Neutrophil (primary cell): ENCODE measurements around the gene ELMO3.

Source experiments
- H3K27ac ChIP-seq: fragments of 200-600 bp; sonication (generic); 2 replicates; pipeline ENCODE4 v1.5.1; 2016; ENCODE audit warnings: mild to moderate bottlenecking, moderate library complexity
- H3K27me3 ChIP-seq: fragments of 200-600 bp; sonication (generic); 2 replicates; pipeline ENCODE4 v1.6.0; 2016; ENCODE audit warnings: mild to moderate bottlenecking
- H3K36me3 ChIP-seq: fragments of 200-600 bp; sonication (generic); 2 replicates; pipeline ENCODE4 v1.5.1; 2017
- H3K4me1 ChIP-seq, 2 experiments: fragments of 200-600 bp in 1 of 2; sonication (generic) in 1 of 2; 1 replicate in 1 of 2; 2 replicates in 1 of 2; pipeline versions ENCODE4 v1.5.1 to v1.6.1; 2013 to 2016; ENCODE audit warnings: low read depth in 1 of 2, low read length in 1 of 2, mild to moderate bottlenecking in 1 of 2, moderate library complexity in 1 of 2; ENCODE audit not compliant: control insufficient read depth in 1 of 2, insufficient read depth in 1 of 2
- H3K4me3 ChIP-seq, 2 experiments: fragments of 200-600 bp in 1 of 2; sonication (generic) in 1 of 2; 1 replicate in 1 of 2; 2 replicates in 1 of 2; pipeline ENCODE4 v1.5.1; 2013 to 2016; ENCODE audit warnings: low read depth in 1 of 2, low read length in 1 of 2, mild to moderate bottlenecking in 1 of 2, moderate library complexity in 1 of 2
- H3K9me3 ChIP-seq: fragments of 200-600 bp; sonication (generic); 2 replicates; pipeline ENCODE4 v1.5.1; 2016
- CTCF ChIP-seq: fragments of 200-600 bp; sonication (generic); IDR thresholded peaks from 2 replicates; pipeline ENCODE4 v1.5.1; 2016; ENCODE audit warnings: antibody characterized with exemption

Gene ELMO3

GRCh38 chr16:67186550-67186950 lies 12.4 kb upstream of the ELMO3 start:
- TF ChIP-seq CTCF: no peak

DNA sequence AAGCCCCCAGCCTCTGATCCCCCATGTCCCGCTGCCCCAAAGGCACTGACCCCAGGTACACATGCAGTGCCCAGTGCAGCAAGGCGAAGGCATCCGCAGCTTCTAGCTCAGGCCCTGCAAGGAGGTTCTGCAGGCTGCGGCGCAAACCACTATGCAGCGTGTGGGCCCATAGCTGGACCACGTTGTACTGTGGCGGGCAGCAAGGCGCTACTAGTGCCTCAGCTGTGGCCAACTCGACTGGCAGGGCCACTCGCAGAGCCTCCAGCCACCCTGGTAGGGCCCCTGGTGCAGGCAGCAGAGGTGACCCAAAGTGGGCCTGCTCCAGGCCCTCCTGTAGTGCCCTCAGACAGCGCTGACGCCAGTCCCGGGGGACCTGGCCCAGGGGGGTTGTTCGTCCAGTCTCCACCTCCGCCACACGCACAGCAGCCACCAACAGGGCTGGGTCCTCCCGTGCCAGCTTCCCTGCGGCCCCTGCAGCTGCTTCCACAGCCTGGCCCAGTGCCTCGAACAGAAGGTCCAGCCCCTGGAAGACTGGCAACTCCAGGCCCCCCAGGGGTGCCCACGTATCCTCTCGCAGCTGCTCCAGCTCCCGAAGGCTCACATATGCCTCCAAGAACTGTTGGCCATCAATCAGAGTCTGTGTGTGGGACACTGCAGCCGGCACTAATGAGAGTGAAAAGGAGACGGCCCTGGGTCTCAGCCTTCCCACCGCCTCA lies 11.6 kb upstream of the ELMO3 start:
- Histone ChIP-seq H3K27ac (no peak overlapping the region), H3K4me3 (no peak overlapping the region), H3K36me3 (no peaks in the 10 kb centered on the region), H3K4me1 (peaks cover 35 to 38% of the 10 kb centered on the region in 2 experiments), H3K27me3 (peaks cover 30% of the 10 kb centered on the region), H3K9me3 (no peaks in the 10 kb centered on the region)
- TF ChIP-seq CTCF: no peak

More at GRCh38 chr16:67186550-67186950, 12.4 kb upstream of the ELMO3 start:
- H3K36me3 ChIP-seq: no peaks in the 10 kb centered on the region
- peaks cover 29 to 32% of the 10 kb centered on the region in 2 experiments for H3K4me1 ChIP-seq
- H3K4me3 ChIP-seq: no peak overlapping the region
- peaks cover 30% of the 10 kb centered on the region for H3K27me3 ChIP-seq
- H3K27ac ChIP-seq: no peak overlapping the region
- H3K9me3 ChIP-seq: no peaks in the 10 kb centered on the region

- H3K4me3 ChIP-seq: no peak overlapping the region
- no peak for TF ChIP-seq CTCF
Observed at GRCh38 chr16:67188323-67188722, 10.6 kb upstream of the ELMO3 start.

DNA sequence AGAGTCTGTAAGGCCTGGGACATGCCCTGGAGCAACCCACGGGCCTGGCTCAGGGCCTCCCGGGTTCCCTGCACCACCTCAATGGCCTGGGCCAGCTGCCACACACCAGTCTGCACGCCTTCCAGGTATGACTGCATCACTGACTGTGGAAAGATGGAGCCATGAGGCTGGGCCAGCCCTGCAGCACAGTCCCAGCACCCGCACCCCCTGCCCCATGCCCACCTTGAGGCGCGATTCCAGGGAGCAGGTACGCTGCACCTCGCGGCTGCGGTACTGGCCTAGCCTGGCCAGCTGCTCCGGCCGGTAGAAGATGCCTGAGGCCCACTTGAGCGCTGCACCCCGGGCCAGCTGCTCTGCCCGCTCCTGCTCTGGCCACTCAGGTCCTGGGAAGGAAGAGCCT lies 10.1 kb upstream of the ELMO3 start:
- TF ChIP-seq CTCF: no peak
- Histone ChIP-seq H3K4me1 (peaks cover 40 to 42% of the 10 kb centered on the region in 2 experiments), H3K27ac (no peak overlapping the region), H3K9me3 (no peaks in the 10 kb centered on the region), H3K4me3 (no peak overlapping the region), H3K36me3 (peaks cover 5% of the 10 kb centered on the region), H3K27me3 (peaks cover 30% of the 10 kb centered on the region)

More at GRCh38 chr16:67188323-67188722, 10.6 kb upstream of the ELMO3 start:
- H3K36me3 ChIP-seq: peaks cover 5% of the 10 kb centered on the region
- no peaks in the 10 kb centered on the region for H3K9me3 ChIP-seq
- H3K27ac ChIP-seq: no peak overlapping the region
- peaks cover 30% of the 10 kb centered on the region for H3K27me3 ChIP-seq
- peaks cover 39 to 40% of the 10 kb centered on the region in 2 experiments for H3K4me1 ChIP-seq

DNA sequence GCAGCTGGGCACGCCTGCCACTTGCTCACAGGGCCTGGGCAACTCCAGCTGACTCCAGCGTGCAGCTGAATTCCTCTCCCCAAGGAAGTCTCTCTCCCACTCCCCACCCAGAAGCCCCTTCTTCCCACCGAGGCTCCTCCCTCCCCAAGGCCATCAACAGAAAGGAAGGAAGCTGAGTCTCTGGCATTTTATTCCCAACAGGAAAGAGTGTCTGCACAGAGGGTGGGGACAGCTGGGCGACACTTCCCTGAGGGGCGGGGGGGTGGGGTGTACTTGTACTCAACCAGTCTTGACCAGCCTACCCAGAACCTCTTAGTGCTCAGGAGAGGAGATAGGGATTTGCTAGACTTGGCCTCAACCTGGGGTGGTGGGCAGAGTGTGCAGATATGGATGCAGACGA lies 8.9 kb upstream of the ELMO3 start, which contains the start of gene EXOC3L1:
Gene EXOC3L1, minus strand, starts transcription at position 96 of the 400 bp plus-strand sequence. CDS start 460 bp downstream, outside the sequence.
- no peak for TF ChIP-seq CTCF
- H3K9me3 ChIP-seq: no peaks in the 10 kb centered on the region

More for the DNA sequence above, 8.9 kb upstream of the ELMO3 start, which contains the start of gene EXOC3L1:
- Histone ChIP-seq H3K27me3 (peaks cover 21% of the 10 kb centered on the region), H3K27ac (no peak within 1 kb of the TSS), H3K4me1 (peaks cover 31 to 35% of the 10 kb centered on the region in 2 experiments), H3K4me3 (no peak within 1 kb of the TSS), H3K36me3 (peaks cover 17% of the 10 kb centered on the region)
